Superior temporal gyrus (tissue), 1 donor: ENCODE data around the gene ZIC4.

Experiments
- DNase-seq: peaks from one replicate; pipeline ENCODE4 v3.0.0-alpha.2; 2016; ENCODE audit errors: extremely low spot score

ZIC4 gene

GRCh38 chr3:147355753-147356090 lies 50.6 kb downstream of the ZIC4 start:
- no peak for DNase-seq

- no peak for DNase-seq
Measured at GRCh38 chr3:147355084-147355752, 51.1 kb downstream of the ZIC4 start.

- DNase-seq = no peak
Measured at GRCh38 chr3:147354623-147355022, 51.7 kb downstream of the ZIC4 start.

GRCh38 chr3:147351301-147351700 lies 55.0 kb downstream of the ZIC4 start:
- no peak for DNase-seq

- no peak for DNase-seq
Measured at GRCh38 chr3:147348976-147349375, 57.4 kb downstream of the ZIC4 start.

GRCh38 chr3:147343926-147344325 lies 62.4 kb downstream of the ZIC4 start:
- no peak for DNase-seq

- DNase-seq = no peak
Measured at GRCh38 chr3:147341727-147342126, 64.6 kb downstream of the ZIC4 start.

GRCh38 chr3:147336543-147337278 lies 69.6 kb downstream of the ZIC4 start:
- DNase-seq = no peak
